Measurements from ENCODE around the gene STKLD1. TPM values are rescaled to one million over a fixed set of nuclear protein-coding genes. Genes with fewer than 3 reads are reported as not detected.
"Not testable (repeated sequence)": the region's sequence is repeated elsewhere in the genome, so short reads cannot be mapped to it uniquely, and the experiment has no call there.

STKLD1 gene
- total RNA-seq, 2 donors from 2014 or later: 0.90 TPM; not detected in 1

DNA sequence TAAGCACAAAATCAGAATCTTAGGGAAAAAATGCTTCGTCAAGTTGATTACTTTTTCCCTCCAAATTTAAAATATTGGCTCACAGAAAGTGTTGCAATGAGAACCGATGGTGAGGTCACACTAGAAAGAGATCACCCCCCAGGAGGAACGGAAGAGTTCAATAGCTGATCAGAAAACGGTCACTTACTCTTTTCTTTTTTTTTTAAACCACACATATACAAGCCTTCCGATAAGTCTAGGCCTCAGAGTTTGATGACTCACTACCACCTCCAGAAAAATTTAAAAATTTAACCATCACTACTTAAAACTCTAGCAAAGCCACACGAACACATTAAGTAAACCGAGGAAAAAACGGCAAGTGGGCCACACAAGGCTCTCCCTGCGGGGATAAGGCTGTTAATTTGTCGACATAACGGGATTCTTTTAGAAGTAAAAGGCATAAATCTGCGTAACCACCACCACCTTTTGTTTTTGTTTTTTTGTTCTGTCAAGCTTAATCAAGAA, 1.5 kb upstream of the STKLD1 start:
- no peak for DNase-seq (ENCODE audit: low spot score)
- Histone ChIP-seq H3K27ac (peak overlapping the region; percentile 92), H3K4me1 (peaks cover 0 to 56% of the 10 kb centered on the region in 2 donors), H3K27me3 (no peaks in the 10 kb centered on the region), H3K4me3 (peak overlapping the region; percentile 98 to 99), H3K9me3 (no peaks in the 10 kb centered on the region), H3K36me3 (peaks cover 8% of the 10 kb centered on the region)
- TF ChIP-seq, protein P1, sequence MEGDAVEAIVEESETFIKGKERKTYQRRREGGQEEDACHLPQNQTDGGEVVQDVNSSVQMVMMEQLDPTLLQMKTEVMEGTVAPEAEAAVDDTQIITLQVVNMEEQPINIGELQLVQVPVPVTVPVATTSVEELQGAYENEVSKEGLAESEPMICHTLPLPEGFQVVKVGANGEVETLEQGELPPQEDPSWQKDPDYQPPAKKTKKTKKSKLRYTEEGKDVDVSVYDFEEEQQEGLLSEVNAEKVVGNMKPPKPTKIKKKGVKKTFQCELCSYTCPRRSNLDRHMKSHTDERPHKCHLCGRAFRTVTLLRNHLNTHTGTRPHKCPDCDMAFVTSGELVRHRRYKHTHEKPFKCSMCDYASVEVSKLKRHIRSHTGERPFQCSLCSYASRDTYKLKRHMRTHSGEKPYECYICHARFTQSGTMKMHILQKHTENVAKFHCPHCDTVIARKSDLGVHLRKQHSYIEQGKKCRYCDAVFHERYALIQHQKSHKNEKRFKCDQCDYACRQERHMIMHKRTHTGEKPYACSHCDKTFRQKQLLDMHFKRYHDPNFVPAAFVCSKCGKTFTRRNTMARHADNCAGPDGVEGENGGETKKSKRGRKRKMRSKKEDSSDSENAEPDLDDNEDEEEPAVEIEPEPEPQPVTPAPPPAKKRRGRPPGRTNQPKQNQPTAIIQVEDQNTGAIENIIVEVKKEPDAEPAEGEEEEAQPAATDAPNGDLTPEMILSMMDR (IDR thresholded peaks at IDR 0.05): no peak

DNA sequence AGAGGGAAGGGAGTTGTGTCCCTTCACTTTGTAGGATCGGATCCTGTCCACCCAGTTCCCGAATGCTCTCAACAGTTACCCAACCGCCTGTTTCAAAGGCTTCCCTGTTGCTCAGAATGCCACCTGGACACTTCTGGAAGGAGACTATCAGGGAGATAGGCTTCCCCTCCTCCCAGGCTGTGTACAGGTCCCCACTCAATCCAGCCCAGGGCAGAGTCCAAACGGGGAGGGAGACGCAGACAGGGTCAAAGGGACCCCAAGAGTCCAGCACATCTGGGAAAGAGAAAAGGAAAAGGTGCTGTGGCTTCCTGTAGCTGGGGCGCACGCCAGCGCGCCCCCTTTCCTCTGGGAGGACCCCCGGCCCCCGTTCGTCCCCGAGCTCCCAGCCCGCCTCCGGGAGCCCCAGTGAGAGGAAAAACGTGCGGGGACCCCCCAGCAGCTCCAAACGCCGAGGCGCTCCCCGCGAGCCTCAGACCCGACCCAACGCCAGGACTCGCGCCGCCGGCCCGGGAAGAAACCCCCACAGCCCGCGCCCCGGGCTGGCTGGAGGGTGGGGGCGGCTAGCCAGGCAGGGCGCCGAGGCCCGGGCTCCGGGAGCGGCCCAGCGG, 946 bp upstream of the STKLD1 start:
- H3K4me1 ChIP-seq: peaks cover 0 to 51% of the 10 kb centered on the region in 2 donors
- H3K36me3 ChIP-seq: peaks cover 8% of the 10 kb centered on the region
- H3K27me3 ChIP-seq: no peaks in the 10 kb centered on the region
- peak overlapping the region; percentile 92 for H3K27ac ChIP-seq
- no peaks in the 10 kb centered on the region for H3K9me3 ChIP-seq
- H3K4me3 ChIP-seq: peak overlapping the region; percentile 98 to 99
- TF ChIP-seq, protein P1 (IDR thresholded peaks at IDR 0.05): no peak
- DNase-seq (ENCODE audit: low spot score): no peak

DNA sequence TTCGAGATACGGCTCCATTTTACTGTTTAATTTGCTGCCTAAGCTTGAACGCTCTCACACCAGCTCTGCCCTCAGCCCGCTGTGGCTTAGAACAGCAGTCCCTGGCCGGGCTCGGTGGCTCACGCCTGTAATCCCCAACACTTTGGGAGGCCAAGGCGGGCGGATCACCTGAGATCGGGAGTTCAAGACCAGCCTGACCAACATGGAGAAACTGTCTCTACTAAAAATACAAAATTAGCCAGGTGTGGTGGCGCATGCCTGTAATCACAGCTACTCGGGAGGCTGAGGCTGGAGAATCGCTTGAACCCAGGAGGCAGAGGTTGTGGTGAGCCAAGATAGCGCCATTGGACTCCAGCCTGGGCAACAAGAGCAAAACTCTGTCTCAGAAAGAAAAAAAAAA, 1.1 kb downstream of the STKLD1 start:
- not testable (repeated sequence) for H3K27ac ChIP-seq; H3K9me3 ChIP-seq; H3K36me3 ChIP-seq; DNase-seq (ENCODE audit: low spot score); H3K4me3 ChIP-seq; H3K27me3 ChIP-seq
- H3K4me1 ChIP-seq: peaks cover 0 to 30% of the 10 kb centered on the region in 2 donors

DNA sequence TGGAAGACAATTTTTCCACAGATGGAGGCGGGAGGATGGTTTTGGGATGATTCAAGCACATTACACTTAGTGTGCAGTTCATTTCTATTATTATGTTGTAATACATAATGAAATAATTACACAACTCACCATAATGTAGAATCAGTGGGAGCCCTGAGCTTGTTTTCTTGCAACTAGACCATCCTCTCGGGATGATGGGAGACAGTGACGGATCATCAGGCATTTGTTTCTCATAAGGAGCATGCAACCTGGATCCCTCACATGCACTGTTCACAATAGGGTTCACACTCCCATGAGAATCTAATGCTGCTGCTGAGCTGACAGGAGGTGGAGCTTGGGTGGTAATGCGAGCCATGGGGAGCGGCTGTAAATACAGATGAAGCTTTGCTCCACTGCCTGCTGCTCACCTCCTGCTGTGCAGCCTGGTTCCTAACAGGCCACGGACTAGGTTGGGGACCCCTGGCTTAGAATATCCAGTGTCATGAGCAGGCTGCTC, 1.6 kb downstream of the STKLD1 start:
- no peak for DNase-seq (ENCODE audit: low spot score)
- TF ChIP-seq, protein P1 (IDR thresholded peaks at IDR 0.05): no peak
- Histone ChIP-seq H3K27ac (no peak overlapping the region), H3K27me3 (no peaks in the 10 kb centered on the region), H3K36me3 (peaks cover 6% of the 10 kb centered on the region), H3K9me3 (no peaks in the 10 kb centered on the region), H3K4me3 (no peak overlapping the region), H3K4me1 (peaks cover 0 to 25% of the 10 kb centered on the region in 2 donors)

DNA sequence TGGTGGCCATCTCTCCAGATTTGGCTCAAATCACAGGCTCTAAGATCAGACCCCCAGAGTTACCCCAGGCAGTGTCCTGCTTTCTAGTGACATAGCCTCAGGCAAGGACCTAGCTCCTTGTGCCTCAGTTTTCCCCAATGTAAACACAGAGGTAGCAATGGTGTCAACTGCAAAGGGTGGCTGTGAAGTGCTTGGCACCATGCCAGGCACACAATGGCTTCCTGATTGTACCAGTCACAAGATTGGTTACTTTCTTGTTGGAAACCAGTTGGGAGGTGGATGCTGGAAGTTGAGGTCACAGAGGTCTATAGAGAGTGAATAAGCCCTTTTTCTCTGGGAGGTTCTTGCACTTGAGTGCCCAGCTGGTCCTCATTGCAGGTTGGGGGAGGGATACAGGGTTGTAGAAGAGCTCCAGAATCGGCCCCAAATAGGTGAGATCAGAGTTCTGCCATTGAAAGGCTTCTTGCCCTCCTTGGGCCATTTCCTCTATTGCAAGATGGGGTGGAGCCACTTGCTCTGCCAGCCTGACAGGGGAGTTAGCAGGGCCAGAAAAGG, 2.3 kb downstream of the STKLD1 start:
- Histone ChIP-seq H3K4me3 (no peak overlapping the region), H3K36me3 (no peaks in the 10 kb centered on the region), H3K27me3 (no peaks in the 10 kb centered on the region), H3K9me3 (no peaks in the 10 kb centered on the region), H3K4me1 (peaks cover 0 to 18% of the 10 kb centered on the region in 2 donors), H3K27ac (no peak overlapping the region)
- TF ChIP-seq, protein P1 (IDR thresholded peaks at IDR 0.05): no peak
- DNase-seq (ENCODE audit: low spot score): no peak

DNA sequence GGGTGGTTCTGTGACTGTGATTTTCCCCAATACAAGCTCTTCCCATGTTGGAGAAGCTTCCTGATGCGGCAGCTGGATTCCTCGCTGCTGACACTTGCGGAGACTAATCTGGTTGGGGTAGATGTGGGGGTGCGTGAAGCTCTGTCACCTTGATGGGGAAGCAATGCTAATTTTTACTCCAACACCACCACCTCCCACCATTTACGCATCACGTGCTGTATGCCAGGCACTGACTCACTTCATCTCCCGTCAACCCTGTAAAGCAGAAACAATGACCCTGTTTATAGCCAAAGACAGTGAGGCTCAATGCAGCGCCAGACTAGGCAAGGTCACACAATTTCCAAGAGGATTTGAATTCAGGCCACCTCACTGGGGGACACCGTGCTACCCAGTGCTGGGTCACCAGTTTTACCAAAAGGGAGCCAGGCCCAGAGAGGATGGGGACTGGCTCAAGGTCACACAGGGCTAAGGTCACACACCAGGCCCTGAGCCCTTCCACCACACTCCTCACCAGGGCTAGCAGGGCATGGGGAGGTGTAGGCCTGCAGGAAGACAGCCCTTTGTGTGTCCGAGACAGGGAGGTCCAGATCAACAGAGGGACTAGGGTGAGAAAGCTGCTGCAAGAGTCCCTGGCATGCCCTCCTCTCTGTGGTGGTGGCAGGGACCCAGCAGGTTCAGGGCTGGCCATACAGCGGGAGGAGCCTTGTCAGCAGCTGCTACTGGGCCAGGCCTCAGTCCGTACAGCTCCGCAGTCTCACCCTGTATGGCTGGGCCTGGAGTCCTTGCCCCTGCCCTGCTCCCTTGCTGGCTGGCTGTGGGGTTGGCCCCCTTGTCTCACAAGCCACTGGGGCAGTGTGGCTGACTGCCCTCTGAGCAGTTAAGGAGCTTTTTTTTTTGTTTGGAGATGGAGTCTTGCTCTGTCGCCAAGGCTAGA, 3.3 kb downstream of the STKLD1 start:
- DNase-seq (ENCODE audit: low spot score): no peak
- TF ChIP-seq, protein P1 (IDR thresholded peaks at IDR 0.05): no peak

More for the DNA sequence above, 3.3 kb downstream of the STKLD1 start:
- no peaks in the 10 kb centered on the region for H3K9me3 ChIP-seq
- no peaks in the 10 kb centered on the region for H3K36me3 ChIP-seq
- H3K4me3 ChIP-seq: no peak overlapping the region
- peaks cover 0 to 12% of the 10 kb centered on the region in 2 donors for H3K4me1 ChIP-seq
- no peaks in the 10 kb centered on the region for H3K27me3 ChIP-seq
- H3K27ac ChIP-seq: no peak overlapping the region
